Esophagus muscularis mucosa (tissue), 3 donors: Measurements from ENCODE around the gene ENPP6.

ENCODE experiments used
- POLR2AphosphoS5 ChIP-seq, 2 donors: sonication (generic); formaldehyde crosslinking; IDR thresholded peaks; one replicate each; pipeline ENCODE4 v1.6.1; 2017; ENCODE audit warnings: antibody characterized with exemption in 2 of 2
- TF ChIP-seq, protein P1 (sequence below), 3 experiments: fragments of 200-600 bp in 2 of 3; fragments of 450-650 bp in 1 of 3; sonication (generic) in 2 of 3; IDR thresholded peaks; one replicate each; pipeline ENCODE4 v1.5.1; 2017 to 2019; ENCODE audit warnings: antibody characterized with exemption in 3 of 3, mild to moderate bottlenecking in 2 of 3, moderate library complexity in 1 of 3

DNA sequence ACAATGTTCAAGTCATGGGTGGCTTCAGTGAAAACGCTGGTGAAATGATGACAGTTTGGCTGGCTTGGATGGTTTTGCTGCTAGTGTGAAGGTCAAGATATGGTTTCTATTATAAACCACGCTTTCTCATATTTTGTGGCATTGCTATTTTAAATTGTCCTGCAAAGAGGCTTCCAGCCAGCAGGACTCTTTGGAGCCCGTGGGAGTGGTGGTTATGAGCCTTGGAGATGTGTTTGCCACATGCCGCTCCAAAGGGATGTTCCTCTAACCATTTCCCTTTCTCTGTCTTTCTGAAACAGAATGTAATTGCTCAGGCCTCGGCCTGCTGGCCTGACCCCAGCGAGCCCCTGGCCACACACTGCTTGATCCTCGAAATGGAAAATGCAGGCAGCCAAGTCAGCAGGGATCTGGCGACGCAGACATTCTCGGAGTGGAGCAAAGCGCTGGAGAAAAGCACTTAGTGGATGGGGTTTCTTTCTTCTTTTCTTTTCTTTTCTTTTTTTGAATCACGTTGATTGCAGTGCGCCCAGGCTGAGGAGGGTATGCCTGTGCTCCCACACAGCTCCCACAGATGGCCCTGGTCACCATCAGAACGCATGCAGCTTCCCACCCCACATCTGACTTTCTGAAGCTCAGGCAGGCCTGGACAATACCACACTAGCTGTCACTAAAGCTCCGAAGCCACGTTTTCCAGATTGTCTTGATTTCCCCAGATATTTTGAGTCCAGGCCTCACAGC, 114.0 kb downstream of the ENPP6 start:
- TF ChIP-seq, protein P1, sequence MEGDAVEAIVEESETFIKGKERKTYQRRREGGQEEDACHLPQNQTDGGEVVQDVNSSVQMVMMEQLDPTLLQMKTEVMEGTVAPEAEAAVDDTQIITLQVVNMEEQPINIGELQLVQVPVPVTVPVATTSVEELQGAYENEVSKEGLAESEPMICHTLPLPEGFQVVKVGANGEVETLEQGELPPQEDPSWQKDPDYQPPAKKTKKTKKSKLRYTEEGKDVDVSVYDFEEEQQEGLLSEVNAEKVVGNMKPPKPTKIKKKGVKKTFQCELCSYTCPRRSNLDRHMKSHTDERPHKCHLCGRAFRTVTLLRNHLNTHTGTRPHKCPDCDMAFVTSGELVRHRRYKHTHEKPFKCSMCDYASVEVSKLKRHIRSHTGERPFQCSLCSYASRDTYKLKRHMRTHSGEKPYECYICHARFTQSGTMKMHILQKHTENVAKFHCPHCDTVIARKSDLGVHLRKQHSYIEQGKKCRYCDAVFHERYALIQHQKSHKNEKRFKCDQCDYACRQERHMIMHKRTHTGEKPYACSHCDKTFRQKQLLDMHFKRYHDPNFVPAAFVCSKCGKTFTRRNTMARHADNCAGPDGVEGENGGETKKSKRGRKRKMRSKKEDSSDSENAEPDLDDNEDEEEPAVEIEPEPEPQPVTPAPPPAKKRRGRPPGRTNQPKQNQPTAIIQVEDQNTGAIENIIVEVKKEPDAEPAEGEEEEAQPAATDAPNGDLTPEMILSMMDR (IDR thresholded peaks at IDR 0.05), result no peak
- TF ChIP-seq POLR2AphosphoS5 (IDR thresholded peaks at IDR 0.05), result no peak
